Right lobe of liver (tissue), 4 donors: ENCODE results near the gene PARVA.

Source experiments
- CTCF ChIP-seq, 4 donors: fragments of 200-600 bp in 3 of 4; fragments of 450-650 bp in 1 of 4; IDR thresholded peaks; one replicate each; pipeline versions ENCODE4 v1.5.1 to v1.8.0; 2016 to 2022; ENCODE audit warnings: antibody characterized with exemption in 4 of 4, mild to moderate bottlenecking in 2 of 4
- POLR2A ChIP-seq: fragments of 450-650 bp; IDR thresholded peaks from one replicate; pipeline ENCODE4 v1.6.1; 2017; ENCODE audit warnings: antibody characterized with exemption, mild to moderate bottlenecking
- donor health status: DM: no; HTN: no; CAD: no.
- donor health status: DM: no; HTN: no; CAD: no.
- donor health status: DM: no; HTN: yes; CAD: no.

- TF ChIP-seq CTCF (IDR thresholded peaks at IDR 0.05) (no peak), POLR2A (no peak)
These were observed 162.8 kb downstream of the PARVA start for GRCh38 chr11:12540075-12540680.
